NCI-H1092 treated with DMSO at 0.1 percent for 48 hours (cell line): ENCODE results near the gene KRT78.

Experiments
- DNase-seq: peaks from one replicate; lab custom pipeline; 2025; lab: John Stamatoyannopoulos, UW

The KRT78 gene

GRCh38 chr12:52812073-52812400, 36.8 kb downstream of the KRT78 start:
- DNase-seq, result no peak

GRCh38 chr12:52811191-52812072, 37.4 kb downstream of the KRT78 start:
- DNase-seq, result no peak

- no peak for DNase-seq
Measured at GRCh38 chr12:52810554-52810953, 38.2 kb downstream of the KRT78 start.

- DNase-seq, result no peak
Measured at GRCh38 chr12:52809166-52809565, 39.6 kb downstream of the KRT78 start.

- DNase-seq, result no peak
Measured at GRCh38 chr12:52808573-52809160, 40.1 kb downstream of the KRT78 start.

- no peak for DNase-seq
Measured at GRCh38 chr12:52807544-52808470, 41.0 kb downstream of the KRT78 start.

- no peak for DNase-seq
Measured at GRCh38 chr12:52806821-52807543, 41.8 kb downstream of the KRT78 start.

- no peak for DNase-seq
Measured at GRCh38 chr12:52806169-52806811, 42.5 kb downstream of the KRT78 start.

- no peak for DNase-seq
Measured at GRCh38 chr12:52805739-52806138, 43.1 kb downstream of the KRT78 start.

GRCh38 chr12:52805000-52805399, 43.8 kb downstream of the KRT78 start:
- DNase-seq, result no peak

- DNase-seq, result no peak
Measured at GRCh38 chr12:52802442-52802841, 46.4 kb downstream of the KRT78 start.

GRCh38 chr12:52801773-52802172, 47.0 kb downstream of the KRT78 start:
- DNase-seq, result no peak

- DNase-seq, result no peak
Measured at GRCh38 chr12:52800259-52800917, 48.4 kb downstream of the KRT78 start.

- no peak for DNase-seq
Measured at GRCh38 chr12:52799505-52800211, 49.1 kb downstream of the KRT78 start.

- no peak for DNase-seq
Measured at GRCh38 chr12:52798671-52799504, 49.9 kb downstream of the KRT78 start.

GRCh38 chr12:52798003-52798670, 50.7 kb downstream of the KRT78 start:
- no peak for DNase-seq

GRCh38 chr12:52797529-52797894, 51.3 kb downstream of the KRT78 start:
- no peak for DNase-seq

GRCh38 chr12:52796839-52797528, 51.8 kb downstream of the KRT78 start:
- DNase-seq, result no peak
